Neural progenitor cell (in vitro differentiated cells): Measurements from ENCODE around the gene WNK1.

Experiments used
- EZH2 ChIP-seq: fragments of 200-600 bp; sonication (generic); IDR thresholded peaks from 2 replicates; pipeline ENCODE4 v1.6.1; 2017; ENCODE audit warnings: antibody characterized with exemption, mild to moderate bottlenecking, moderate library complexity
- EZH2phosphoT487 ChIP-seq: fragments of 200-600 bp; sonication (generic); IDR thresholded peaks from 2 replicates; pipeline ENCODE4 v1.6.1; 2017; ENCODE audit warnings: antibody characterized with exemption
- TF ChIP-seq, protein P1 (sequence below): fragments of 200-600 bp; sonication (generic); IDR thresholded peaks from 2 replicates; pipeline ENCODE4 v1.5.1; 2017; ENCODE audit warnings: antibody characterized with exemption, mild to moderate bottlenecking

DNA sequence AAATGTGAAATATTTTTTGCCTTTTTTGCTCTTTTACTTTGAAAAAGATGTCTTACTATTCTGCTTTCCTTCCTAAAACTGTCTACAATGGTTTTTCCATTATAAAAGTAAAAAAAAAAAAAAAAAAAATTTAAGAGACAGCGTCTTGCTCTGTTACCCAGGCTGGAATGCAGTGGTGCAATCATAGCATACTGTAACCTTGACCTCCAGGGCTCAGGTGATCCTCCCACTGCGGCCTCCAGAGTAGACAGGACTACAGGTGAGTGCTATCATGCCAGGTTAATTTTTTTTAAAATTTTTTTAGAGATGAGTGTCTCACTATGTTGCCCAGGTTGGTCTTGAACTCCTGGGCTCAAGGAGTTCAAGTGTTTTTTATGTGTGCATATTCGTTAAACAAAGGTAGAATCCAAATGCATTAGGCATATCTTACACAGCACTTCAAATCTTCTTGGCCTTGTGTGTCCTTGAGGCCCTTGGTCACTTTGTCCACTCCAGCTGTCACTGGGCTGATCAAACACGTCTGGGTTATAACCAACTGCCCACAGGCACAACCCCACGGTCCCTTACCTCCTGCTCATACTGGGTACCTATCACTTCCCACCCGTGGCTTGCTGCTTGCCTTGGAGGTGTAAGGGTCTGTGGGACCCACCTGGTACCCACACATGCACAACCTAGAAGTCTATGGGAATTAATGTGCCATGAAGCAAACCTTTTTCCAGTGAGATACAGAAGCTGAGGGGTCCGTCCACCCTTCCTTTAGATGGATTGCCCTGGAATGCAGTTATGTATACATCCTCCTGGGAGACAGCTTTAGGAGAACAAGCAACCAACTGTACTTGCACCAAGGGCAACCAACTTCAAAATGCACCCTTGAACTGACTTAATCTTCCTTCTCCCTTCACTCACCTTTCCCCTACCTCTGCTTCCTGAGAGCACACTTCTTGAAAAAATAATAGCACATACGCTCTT, 184.3 kb downstream of the WNK1 start:
- TF ChIP-seq, protein P1, sequence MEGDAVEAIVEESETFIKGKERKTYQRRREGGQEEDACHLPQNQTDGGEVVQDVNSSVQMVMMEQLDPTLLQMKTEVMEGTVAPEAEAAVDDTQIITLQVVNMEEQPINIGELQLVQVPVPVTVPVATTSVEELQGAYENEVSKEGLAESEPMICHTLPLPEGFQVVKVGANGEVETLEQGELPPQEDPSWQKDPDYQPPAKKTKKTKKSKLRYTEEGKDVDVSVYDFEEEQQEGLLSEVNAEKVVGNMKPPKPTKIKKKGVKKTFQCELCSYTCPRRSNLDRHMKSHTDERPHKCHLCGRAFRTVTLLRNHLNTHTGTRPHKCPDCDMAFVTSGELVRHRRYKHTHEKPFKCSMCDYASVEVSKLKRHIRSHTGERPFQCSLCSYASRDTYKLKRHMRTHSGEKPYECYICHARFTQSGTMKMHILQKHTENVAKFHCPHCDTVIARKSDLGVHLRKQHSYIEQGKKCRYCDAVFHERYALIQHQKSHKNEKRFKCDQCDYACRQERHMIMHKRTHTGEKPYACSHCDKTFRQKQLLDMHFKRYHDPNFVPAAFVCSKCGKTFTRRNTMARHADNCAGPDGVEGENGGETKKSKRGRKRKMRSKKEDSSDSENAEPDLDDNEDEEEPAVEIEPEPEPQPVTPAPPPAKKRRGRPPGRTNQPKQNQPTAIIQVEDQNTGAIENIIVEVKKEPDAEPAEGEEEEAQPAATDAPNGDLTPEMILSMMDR: no peak
- TF ChIP-seq EZH2 (no peak), EZH2phosphoT487 (no peak)
